Mammary epithelial cell (primary cell): ENCODE measurements around the gene TBC1D22A.

ENCODE experiments used
- CTCF ChIP-seq, 2 donors: IDR thresholded peaks in 1 of 2; conservative IDR thresholded peaks in 1 of 2; 2 replicates each; pipeline ENCODE4 v1.5.1; 2011 to 2012; ENCODE audit warnings: inconsistent platforms in 2 of 2, low read length in 2 of 2, mild to moderate bottlenecking in 2 of 2, control low read depth in 1 of 2, low read depth in 1 of 2; ENCODE audit not compliant: insufficient read depth in 1 of 2; ENCODE audit errors: extremely low read depth in 1 of 2
- EZH2 ChIP-seq: IDR thresholded peaks from 2 replicates; pipeline ENCODE4 v1.6.1; 2012; ENCODE audit warnings: low read length, inconsistent platforms, borderline replicate concordance

- TF ChIP-seq CTCF (conservative IDR thresholded peaks at IDR 0.05 in 1 of 2, IDR thresholded peaks at IDR 0.05 in 1 of 2; ENCODE audit: extremely low read depth in 1 of 2, insufficient read depth in 1 of 2, low read depth in 1 of 2, low read length in 2 of 2), result no peak
- no peak for TF ChIP-seq EZH2
Observed at GRCh38 chr22:47208630-47209029, 446.2 kb downstream of the TBC1D22A start.
